ENCODE measurements around the gene PBRM1.

DNA sequence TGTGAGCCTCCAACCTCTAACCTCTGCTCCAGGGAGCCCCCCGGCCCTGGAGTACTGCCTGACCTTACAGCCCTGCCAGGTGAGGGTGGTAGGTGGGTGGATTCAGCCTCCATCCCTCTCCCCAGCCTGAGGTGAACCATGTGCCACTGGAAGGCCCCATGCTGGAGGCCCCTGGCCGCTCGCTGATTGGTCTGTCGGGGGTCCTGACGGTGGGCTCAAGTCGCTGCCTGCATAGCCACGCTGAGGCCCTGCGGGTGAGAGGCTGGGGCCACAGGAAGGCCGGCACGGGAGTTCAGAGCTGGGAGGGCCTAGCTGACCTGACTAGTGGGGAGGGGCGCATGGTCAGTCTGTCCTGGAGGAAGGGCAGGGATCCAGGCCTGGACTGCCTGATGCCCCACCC, 171.1 kb downstream of the PBRM1 start:
- TF ChIP-seq, protein P1, sequence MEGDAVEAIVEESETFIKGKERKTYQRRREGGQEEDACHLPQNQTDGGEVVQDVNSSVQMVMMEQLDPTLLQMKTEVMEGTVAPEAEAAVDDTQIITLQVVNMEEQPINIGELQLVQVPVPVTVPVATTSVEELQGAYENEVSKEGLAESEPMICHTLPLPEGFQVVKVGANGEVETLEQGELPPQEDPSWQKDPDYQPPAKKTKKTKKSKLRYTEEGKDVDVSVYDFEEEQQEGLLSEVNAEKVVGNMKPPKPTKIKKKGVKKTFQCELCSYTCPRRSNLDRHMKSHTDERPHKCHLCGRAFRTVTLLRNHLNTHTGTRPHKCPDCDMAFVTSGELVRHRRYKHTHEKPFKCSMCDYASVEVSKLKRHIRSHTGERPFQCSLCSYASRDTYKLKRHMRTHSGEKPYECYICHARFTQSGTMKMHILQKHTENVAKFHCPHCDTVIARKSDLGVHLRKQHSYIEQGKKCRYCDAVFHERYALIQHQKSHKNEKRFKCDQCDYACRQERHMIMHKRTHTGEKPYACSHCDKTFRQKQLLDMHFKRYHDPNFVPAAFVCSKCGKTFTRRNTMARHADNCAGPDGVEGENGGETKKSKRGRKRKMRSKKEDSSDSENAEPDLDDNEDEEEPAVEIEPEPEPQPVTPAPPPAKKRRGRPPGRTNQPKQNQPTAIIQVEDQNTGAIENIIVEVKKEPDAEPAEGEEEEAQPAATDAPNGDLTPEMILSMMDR (IDR thresholded peaks at IDR 0.05) = no peak
- TF ChIP-seq POLR2A (IDR thresholded peaks at IDR 0.05) = no peak

Measured in heart left ventricle (tissue), 13 donors.